NOMO-1 (cell line): ENCODE data around the gene AZI2.

ENCODE experiments used
- DNase-seq, 2 experiments: peaks; one replicate each; lab custom pipeline; 2025; ENCODE audit not compliant: unreplicated experiment in 2 of 2; lab: John Stamatoyannopoulos, UW

The AZI2 gene

DNA sequence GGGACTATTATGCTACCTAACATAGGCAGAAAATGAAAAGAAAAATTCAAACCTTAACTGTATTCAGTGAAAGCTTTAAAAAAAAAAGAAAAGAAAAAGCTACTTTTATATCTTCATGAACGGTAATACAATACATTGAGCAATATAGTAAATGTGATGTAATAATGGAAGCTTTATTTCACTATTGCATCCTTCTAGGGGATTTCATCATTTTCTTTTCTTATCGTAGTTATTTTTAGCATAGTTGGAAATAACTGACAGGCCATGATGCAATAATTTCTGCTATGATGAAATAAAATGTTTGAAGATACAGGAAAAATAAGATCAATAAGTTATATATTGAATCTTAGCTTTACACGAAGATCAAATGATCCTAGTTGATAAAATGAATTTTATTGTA lies 40.4 kb downstream of the AZI2 start:
- DNase-seq = peak; percentile 22 to 82

GRCh38 chr3:28301688-28302087 lies 46.9 kb downstream of the AZI2 start:
- no peak for DNase-seq

DNA sequence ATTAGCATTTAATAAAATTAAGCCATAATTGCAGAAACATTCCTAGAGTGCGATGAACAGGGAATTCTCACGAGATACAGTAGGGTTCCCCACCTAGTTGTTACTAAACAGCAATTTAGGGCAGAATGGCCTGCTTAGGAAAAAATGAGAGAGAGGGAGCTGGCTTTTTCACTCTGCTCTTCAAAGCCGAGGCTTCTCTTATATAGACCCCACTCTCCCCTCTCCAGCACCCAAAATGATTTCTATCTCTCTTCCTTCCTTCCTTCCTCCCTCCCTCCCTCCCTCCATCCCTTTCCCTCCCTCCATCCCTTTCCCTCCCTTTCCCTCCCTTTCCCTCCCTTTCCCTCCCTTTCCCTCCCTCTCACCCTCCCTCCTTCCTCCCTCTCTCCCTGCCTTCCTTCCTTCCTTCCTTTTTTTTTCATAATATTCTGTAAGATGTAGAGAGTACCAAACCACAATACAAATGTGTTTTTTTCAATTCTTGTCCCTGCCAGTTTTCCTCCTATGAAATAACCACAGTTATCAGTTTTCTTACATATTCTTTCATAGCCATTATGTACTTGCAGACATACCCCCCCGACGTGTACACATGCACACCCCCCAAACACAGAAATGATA lies 48.2 kb downstream of the AZI2 start:
- DNase-seq = no peak

DNA sequence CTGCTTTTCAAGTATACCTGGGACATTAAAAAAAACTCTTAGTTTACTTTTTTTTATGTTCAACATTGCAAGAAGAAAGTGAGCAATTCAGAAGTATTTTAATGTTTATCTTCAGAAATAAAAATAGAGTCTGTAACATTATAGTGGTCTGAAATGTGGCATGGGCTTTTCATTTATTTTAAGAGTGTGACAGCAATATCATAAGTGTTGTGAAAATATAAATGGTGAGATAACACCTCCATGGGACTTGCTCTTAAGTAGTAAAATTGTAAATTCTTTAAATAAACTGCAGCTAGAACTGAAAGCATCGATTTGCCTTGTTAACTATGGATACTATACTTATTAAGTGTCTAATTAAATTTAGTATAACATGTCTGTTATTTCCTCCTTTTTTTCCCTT lies 48.9 kb downstream of the AZI2 start:
- no peak for DNase-seq

DNA sequence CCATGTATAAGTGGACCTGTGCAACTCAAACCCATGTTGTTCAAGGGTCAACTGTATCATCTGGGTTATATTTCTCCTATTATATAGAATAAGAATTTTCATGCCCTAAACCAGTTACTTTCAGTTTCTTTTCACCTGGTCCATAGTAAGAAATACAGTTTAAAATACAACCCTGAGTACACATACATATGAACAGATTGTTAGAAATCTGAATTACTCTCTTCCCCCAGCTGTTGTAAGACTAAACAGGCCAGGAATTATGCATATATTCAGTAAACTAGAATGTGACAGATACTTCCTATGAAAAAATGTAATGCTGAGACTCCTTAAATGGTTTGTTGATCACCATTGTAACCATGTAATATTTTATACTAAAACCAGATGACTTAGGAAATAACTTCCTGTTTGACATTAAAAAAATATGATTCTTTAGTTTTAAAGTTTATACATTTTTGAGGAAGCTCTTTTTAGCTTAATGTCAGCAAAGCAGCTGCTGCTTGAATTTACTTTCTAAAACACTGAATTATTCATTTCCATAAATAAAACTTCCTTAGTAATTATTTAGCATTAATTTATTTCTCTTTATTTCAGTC lies 52.6 kb downstream of the AZI2 start:
- no peak for DNase-seq

DNA sequence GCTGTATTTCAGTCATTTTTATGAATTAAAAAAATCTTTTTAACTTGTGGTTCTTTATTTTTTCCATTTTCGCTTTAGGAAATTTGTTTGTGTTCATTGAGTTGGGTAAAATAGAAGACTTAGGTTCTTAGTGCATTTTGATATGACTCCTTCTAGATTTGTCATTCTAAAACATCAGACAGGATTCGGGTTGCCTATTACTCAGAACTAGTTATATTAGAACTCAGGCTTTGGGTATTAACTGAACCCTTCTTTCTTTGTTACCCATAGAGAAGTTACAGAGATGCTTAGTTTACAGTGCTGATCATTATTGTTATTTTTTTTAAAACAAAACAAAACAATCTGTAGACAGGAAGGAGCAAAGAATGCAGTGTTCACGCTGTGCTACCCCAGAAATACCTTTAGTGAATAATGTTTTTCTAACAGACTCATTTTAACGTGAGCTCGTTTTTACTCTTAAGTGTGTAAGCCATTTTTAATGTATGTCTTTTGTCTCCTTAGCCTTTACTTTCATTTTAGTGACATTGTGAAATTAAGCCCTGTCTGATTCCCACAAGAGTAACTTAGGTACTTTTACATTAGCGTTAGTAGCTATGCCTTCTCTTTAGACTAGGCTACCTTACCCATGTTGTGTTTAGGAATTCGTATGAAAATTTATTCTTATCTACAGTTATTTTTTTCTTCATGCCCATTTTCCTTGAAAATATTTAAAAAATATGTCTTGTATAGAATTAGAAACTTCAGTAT lies 53.8 kb downstream of the AZI2 start:
- DNase-seq = no peak

DNA sequence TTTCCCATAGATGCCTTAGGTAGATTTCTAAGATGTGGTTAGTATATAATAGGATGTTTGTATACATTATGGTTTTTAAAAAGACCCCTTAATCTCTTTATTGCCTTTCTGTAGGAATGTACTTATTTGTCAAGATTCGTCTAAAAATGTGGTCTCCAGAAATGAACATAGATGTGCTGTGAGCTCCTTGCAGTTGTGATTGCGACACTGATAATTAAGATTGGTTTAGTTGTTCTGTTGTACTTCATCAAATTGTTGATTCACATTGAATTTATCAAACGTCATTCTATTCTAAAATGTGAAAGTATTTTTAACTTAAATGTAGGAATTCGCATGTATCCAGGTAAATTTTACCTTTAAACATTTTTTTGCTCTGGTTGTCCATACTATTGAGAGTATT lies 56.0 kb downstream of the AZI2 start:
- peak in 1 of 2 experiments; percentile 18 for DNase-seq

DNA sequence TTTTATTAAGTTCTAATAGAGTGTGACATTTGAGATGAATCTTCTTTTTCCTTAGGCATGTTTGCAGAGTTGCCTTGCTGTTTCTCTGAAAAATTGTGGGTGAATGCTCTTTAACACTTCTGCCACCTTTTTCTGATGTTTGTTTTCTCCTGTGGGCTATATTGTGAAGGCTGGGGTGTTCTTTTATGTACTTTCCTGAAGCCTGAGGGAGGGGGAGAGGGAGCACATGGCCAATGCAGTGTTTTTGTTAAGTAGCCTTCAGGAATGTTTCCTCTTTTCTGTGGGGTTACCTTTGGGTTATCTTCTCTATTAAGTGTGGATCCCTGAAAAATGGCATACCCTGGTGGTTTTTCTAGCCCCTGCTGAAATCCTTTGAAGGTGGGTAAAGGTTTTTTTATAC lies 57.0 kb downstream of the AZI2 start:
- DNase-seq = no peak

DNA sequence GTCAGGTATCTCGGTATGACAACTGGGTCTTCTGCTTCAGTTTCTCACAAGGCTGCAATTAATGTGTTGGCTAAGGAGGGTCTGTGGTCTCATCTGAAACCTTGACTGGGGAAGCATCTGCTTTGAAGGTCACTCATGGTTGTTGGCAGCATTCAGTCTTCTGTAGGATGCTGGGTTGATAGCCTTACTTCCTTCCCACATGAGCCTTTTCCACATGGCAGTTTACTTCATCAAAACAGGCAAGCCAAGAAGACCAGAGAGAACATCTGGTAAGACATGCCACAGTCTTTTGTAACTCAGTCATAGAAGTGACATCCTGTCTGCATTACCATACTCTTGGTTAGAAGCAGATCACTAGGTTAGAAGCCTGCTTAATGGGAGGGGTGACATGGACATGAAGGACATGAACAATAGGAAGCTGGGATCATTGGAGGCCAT lies 57.7 kb downstream of the AZI2 start:
- no peak for DNase-seq

DNA sequence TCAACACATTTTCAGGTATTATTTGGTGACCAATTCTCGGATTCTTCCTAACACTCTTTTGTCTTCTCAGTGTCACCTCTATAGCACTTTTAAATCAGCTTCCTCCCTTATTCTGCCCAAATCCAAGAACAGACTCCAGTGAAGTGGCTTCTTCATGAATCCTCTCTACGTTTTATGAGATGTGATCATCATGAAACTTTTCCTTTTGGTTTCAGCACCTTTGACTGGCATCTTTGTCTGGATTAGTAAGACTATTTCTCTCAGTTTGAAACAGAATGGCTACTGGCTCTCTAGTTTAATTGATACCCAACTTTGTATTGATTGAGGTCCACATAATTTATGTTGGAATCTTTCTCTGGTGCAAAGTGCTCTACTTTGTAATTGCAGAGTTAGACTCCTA lies 61.6 kb downstream of the AZI2 start:
- DNase-seq = no peak

- peak; percentile 12 to 83 for DNase-seq
Measured at GRCh38 chr3:28286595-28286994, 62.0 kb downstream of the AZI2 start.

DNA sequence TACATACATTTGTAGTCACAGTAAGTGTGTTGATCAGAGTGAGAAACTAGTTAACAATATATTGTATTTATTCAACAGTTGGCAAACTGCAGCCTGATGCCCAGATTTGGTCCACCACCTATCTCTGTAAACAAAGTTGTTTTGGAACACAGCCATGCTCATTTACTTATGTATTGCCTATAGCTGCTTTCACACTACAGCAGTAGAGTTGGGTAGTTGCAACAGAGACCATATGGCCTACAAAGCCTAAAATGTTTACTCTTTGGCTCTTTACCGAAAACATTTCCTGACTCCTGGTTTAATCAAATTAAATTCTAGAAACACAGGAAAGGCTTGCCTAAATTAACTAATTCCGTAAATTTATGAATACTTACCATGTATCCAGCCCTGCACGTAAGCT lies 67.8 kb downstream of the AZI2 start:
- DNase-seq = no peak

DNA sequence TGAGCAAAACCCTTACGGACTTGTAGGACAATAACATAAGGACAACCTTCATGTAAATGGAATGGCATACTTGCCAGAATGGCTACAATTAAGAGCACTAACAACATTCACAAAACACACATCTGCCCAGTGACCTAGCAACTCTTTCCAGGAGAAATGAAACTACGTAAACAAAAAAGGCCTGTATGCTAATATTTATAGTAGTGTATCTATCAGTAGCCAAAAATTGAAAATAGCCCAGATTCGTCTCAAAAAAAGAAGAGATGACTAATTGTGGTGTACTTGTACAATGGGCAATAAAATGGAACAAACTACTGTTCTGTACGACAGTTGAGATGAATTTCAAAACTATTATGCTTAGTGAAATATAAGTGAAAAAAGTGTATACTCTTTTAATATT lies 68.9 kb downstream of the AZI2 start:
- DNase-seq = no peak

DNA sequence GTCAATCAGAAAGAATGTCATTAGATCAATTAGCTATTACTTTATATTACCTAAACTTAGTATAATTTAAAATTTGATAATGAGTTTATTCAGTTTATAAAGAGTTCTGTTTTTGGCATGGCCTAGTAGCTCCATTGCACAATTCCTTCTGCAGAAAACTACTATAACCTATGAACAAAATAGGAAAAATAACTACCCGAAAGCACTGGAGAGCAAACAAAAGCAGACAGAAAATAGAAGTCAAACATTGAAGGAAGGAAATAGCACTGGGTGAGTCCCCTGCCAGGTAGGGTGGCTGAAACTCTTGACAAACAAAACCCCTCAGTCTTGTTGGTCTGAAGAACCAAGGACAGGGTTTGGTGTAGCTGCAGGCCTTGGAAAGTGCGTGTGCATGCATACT lies 69.7 kb downstream of the AZI2 start:
- no peak for DNase-seq

DNA sequence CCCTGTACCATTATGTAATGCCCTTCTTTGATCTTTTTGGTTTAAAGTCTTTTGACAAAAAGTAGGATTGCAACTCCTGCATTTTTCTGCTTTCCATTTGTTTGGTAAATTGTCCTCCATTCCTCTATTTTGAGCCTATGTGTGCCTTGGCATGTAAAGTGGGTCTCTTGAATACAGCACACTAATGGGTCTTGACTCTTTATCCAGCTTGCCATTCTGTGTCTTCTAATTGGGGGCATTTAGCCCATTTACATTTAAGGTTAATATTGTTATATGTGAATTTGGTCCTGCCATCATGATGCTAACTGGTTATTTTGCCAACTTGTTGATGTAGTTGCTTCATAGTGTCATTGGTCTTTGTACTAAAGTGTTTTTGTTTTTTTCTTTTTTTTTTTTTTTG lies 74.8 kb downstream of the AZI2 start:
- DNase-seq = no peak
